ENCODE data around the gene DDX24.

The DDX24 gene

GRCh38 chr14:94111276-94112095, 30.5 kb upstream of the DDX24 start:
- DNase-seq (ENCODE audit: low spot score) = no peak
- in situ Hi-C loops (cut with MboI; ENCODE audit: low sequenced_read_pairs, unreplicated experiment) = no loop called here
- no peak for TF ChIP-seq CTCF (IDR thresholded peaks at IDR 0.05; ENCODE audit: borderline replicate concordance, control extremely low read depth, extremely low read depth, insufficient read depth, missing control alignments)

DNA sequence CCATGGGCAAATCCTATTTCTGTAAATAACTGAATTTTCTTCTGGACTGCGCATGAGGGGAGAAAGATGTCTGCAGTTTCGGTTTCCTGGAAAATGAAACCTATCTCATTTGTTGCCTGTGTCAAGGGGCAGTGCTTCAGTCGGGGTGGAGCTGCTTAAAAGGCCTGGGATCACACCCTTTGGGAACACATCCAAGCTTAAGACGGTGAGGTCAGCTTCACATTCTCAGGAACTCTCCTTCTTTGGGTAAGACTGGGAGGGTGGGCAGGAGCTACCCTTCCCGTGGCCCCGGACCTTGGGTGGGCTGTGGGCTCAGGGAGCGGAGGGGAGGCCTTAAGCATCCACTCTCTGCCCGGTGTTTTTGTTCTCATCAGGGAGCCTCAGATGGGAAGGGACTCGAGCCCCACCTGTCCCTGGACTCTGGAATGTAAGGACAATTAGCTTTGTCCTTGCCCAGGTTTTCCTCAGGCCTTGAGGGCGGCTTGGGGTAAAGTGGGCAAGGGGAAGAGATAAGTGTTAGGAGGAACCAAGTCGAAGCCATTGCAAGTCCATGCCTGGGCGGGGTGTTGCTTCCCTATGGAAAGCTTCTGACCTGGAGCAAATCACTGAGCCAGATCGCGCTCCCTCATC, 29.7 kb upstream of the DDX24 start, which contains the start of gene IFI27:
Gene IFI27 (plus strand): TSS at position 185 of the 630 bp plus-strand sequence.
- no peak for TF ChIP-seq CTCF (IDR thresholded peaks at IDR 0.05; ENCODE audit: borderline replicate concordance, control extremely low read depth, extremely low read depth, insufficient read depth, missing control alignments)
- no peak for DNase-seq (ENCODE audit: low spot score)
- in situ Hi-C loops (cut with MboI; ENCODE audit: low sequenced_read_pairs, unreplicated experiment) = no loop called here

GRCh38 chr14:94109915-94110250, 28.9 kb upstream of the DDX24 start:
- in situ Hi-C loops (cut with MboI; ENCODE audit: low sequenced_read_pairs, unreplicated experiment) = no loop called here
- TF ChIP-seq CTCF (IDR thresholded peaks at IDR 0.05; ENCODE audit: borderline replicate concordance, control extremely low read depth, extremely low read depth, insufficient read depth, missing control alignments) = no peak
- DNase-seq (ENCODE audit: low spot score) = no peak

DNA sequence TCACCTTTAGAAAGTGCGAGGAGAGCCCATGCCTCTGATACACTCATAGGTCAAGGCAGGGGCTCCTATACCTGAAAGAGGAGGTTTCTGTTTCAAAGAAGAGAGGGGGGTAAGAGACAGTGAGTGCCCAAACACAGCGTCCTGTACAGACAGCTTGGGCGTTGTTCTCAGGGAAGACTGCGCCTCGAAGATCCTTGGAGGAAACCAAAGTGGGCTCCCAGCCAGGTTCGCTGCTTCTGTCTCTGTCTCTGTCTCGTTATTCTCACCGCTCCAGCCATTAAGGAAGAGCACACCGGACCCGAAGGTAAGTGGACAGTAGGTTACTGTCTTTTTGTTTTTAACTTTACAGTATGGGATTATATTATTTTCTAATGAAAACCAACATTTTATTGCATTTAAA, 23.7 kb upstream of the DDX24 start:
- TF ChIP-seq CTCF (IDR thresholded peaks at IDR 0.05; ENCODE audit: borderline replicate concordance, control extremely low read depth, extremely low read depth, insufficient read depth, missing control alignments) = no peak
- DNase-seq (ENCODE audit: low spot score) = no peak
- in situ Hi-C loops (cut with MboI; ENCODE audit: low sequenced_read_pairs, unreplicated experiment) = no loop called here

- in situ Hi-C loops (cut with MboI; ENCODE audit: low sequenced_read_pairs, unreplicated experiment) = no loop called here
- DNase-seq (ENCODE audit: low spot score) = no peak
- no peak for TF ChIP-seq CTCF (IDR thresholded peaks at IDR 0.05; ENCODE audit: borderline replicate concordance, control extremely low read depth, extremely low read depth, insufficient read depth, missing control alignments)
Observed at GRCh38 chr14:94103554-94104150, 22.6 kb upstream of the DDX24 start.

DNA sequence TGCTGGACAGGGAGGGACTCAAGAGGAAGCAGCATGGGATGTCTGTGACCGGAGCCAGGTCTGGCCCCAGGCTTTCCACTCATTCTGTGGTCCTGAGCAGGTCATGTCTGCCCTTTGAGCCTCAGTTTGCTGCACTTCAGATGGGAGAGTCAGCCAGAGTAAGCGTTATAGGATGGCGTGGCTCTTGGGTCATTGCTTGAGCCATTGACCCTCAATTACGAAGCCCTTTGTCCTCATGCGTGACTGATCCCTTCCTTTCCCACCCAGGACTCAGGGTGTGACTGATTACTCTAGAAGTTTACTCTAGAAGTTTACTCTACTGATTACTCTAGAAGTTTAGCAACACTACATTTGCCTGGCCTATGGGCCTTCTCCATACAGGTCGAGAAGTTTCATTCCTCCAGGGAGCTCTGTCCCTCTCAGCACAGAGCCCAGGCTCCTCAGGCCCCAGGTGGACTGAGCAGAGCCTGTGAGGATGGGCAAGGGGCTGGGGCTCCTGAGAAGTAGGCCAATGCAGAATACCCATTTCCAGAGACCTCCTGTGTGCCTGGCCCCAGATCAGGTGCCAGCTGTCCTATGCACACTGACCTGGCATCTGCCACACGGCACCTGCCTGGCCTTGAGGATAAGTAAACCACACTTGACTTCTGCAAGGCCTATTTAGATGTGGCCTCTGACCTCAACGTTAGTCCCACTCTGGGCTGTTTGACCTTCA, 21.9 kb upstream of the DDX24 start:
- in situ Hi-C loops (cut with MboI; ENCODE audit: low sequenced_read_pairs, unreplicated experiment) = no loop called here
- DNase-seq (ENCODE audit: low spot score) = no peak
- TF ChIP-seq CTCF (IDR thresholded peaks at IDR 0.05; ENCODE audit: borderline replicate concordance, control extremely low read depth, extremely low read depth, insufficient read depth, missing control alignments) = no peak
